K562 (cell line): Measurements from ENCODE around the gene LLGL1. TPM values are rescaled to one million over a fixed set of nuclear protein-coding genes. Genes with fewer than 3 reads are reported as not detected.

Experiments used
- ATAC-seq: fragments of 200-7000 bp; cut with Tn5 transposase; 3 replicates; pipeline ENCODE4 v1.9.1; 2020; ENCODE audit warnings: moderate library complexity
- BruUV-seq: library from RNA; stranded (reverse); fragments of 400-500 nt; replicated peaks from 2 replicates; lab custom pipeline; 2021; lab: Mats Ljungman, UMichigan
- CTCF ChIA-PET: fragments of 300-600 bp; formaldehyde crosslinking; extraction: SDS; loops from one replicate; lab custom pipeline; 2021; ENCODE audit warnings: low intra/inter-chr PET ratio; lab: Yijun Ruan, JAX
- POLR2A ChIA-PET: fragments of 300-600, 350-650 bp; sonication (Branson Sonifier 250); formaldehyde crosslinking; extraction: SDS; loops from one replicate; lab custom pipeline; 2021; ENCODE audit warnings: antibody characterized with exemption, inconsistent platforms; lab: Yijun Ruan, JAX
- DNase-seq, 4 experiments: peaks; one replicate each; pipeline versions ENCODE4 v3.0.0 to v3.0.0-alpha.2; 2011 to 2018; ENCODE audit warnings: low spot score in 3 of 4, mixed read lengths in 3 of 4; ENCODE audit errors: extremely low read depth in 1 of 4
- FAIRE-seq: peaks from 2 replicates; lab custom pipeline; 2011; peaks lifted over from hg19 to GRCh38; lab: Jason Lieb, UNC
- H2AFZ ChIP-seq: 2 replicates; pipeline ENCODE4 v1.6.0; 2011; ENCODE audit warnings: low read depth, low read length, control low read depth, inconsistent platforms
- H3K27ac ChIP-seq: fragments of 200-600 bp; 3 replicates; pipeline ENCODE4 v1.8.0; 2011; ENCODE audit warnings: low read depth, mild to moderate bottlenecking, control low read depth, inconsistent platforms, low read length, moderate library complexity, mixed read lengths; ENCODE audit errors: extremely low read depth
- H3K27me3 ChIP-seq, 2 experiments: fragments of 300-600 bp in 1 of 2; 2 replicates in 1 of 2; 3 replicates in 1 of 2; pipeline versions ENCODE4 v1.6.0 to v1.8.0; 2011; ENCODE audit warnings: inconsistent platforms in 2 of 2, low read length in 2 of 2, mild to moderate bottlenecking in 1 of 2, mixed read lengths in 1 of 2, moderate library complexity in 1 of 2; ENCODE audit not compliant: control insufficient read depth in 2 of 2, insufficient read depth in 2 of 2
- H3K36me3 ChIP-seq: fragments of 300-600 bp; 3 replicates; pipeline ENCODE4 v1.8.0; 2011; ENCODE audit warnings: mild to moderate bottlenecking, low read length, inconsistent platforms; ENCODE audit not compliant: control insufficient read depth, insufficient read depth
- H3K4me1 ChIP-seq, 2 experiments: fragments of 200-600 bp in 1 of 2; replicated peaks in 1 of 2; 2 replicates in 1 of 2; 3 replicates in 1 of 2; pipeline versions ENCODE4 v1.5.1 to v1.8.0; 2011; ENCODE audit warnings: inconsistent platforms in 2 of 2, low read length in 2 of 2, mild to moderate bottlenecking in 1 of 2, mixed read lengths in 1 of 2, moderate library complexity in 1 of 2; ENCODE audit not compliant: control insufficient read depth in 2 of 2, insufficient read depth in 2 of 2
- H3K4me2 ChIP-seq: 2 replicates; pipeline ENCODE4 v1.6.1; 2011; ENCODE audit warnings: low read length, control low read depth, inconsistent platforms, mixed read lengths; ENCODE audit not compliant: insufficient read depth
- H3K4me3 ChIP-seq: fragments of 200-600 bp; sonication (generic), shearing (Covaris generic); 2 replicates; pipeline ENCODE4 v1.5.1; 2016; ENCODE audit warnings: control low read depth, inconsistent platforms
- H3K79me2 ChIP-seq: fragments of 200-600 bp; 3 replicates; pipeline ENCODE4 v1.8.0; 2011; ENCODE audit warnings: low read length, inconsistent platforms; ENCODE audit not compliant: control insufficient read depth, insufficient read depth
- H3K9ac ChIP-seq, 2 experiments: 2 replicates each; pipeline versions ENCODE4 v1.6.0 to v1.6.1; 2011; ENCODE audit warnings: low read depth in 2 of 2, low read length in 2 of 2, control low read depth in 1 of 2, inconsistent platforms in 1 of 2, mild to moderate bottlenecking in 1 of 2, mixed read lengths in 1 of 2; ENCODE audit not compliant: insufficient read depth in 1 of 2
- H3K9me1 ChIP-seq: one replicate; pipeline ENCODE4 v1.6.0; 2011; ENCODE audit warnings: inconsistent platforms, mild to moderate bottlenecking, low read length, moderate library complexity; ENCODE audit not compliant: control insufficient read depth, insufficient read depth
- H3K9me3 ChIP-seq: replicated peaks from 2 replicates; pipeline ENCODE4 v1.5.1; 2011; ENCODE audit warnings: low read depth, low read length, inconsistent platforms; ENCODE audit not compliant: control insufficient read depth, insufficient read depth
- H4K20me1 ChIP-seq: replicated peaks from 2 replicates; pipeline ENCODE4 v1.6.1; 2011; ENCODE audit warnings: low read length, inconsistent platforms, mixed read lengths; ENCODE audit not compliant: control insufficient read depth, insufficient read depth
- KAT7 ChIP-seq: sonication (generic); formaldehyde crosslinking; IDR thresholded peaks from 2 replicates; pipeline ENCODE4 v1.8.0; 2022; ENCODE audit warnings: missing genetic modification reagents, mild to moderate bottlenecking, borderline replicate concordance
- MYBL2 ChIP-seq, 2 experiments: fragments of 450-650 bp in 1 of 2; sonication (generic) in 1 of 2; formaldehyde crosslinking in 1 of 2; IDR thresholded peaks; 2 replicates each; pipeline versions ENCODE4 v1.6.1 to v1.8.1; 2017 to 2022; ENCODE audit warnings: borderline replicate concordance in 1 of 2, inconsistent platforms in 1 of 2, low read depth in 1 of 2, mild to moderate bottlenecking in 1 of 2, missing genetic modification reagents in 1 of 2, moderate library complexity in 1 of 2
- NFIC ChIP-seq: fragments of 450-650 bp; IDR thresholded peaks from 2 replicates; pipeline ENCODE4 v1.6.1; 2017; ENCODE audit warnings: mild to moderate bottlenecking, inconsistent platforms
- ZNF311 ChIP-seq: fragments of 250-450 bp; sonication (Bioruptor Pico); IDR thresholded peaks from 2 replicates; pipeline ENCODE4 v1.4.0; 2020; ENCODE audit warnings: mild to moderate bottlenecking, moderate library complexity
- ZNF830 ChIP-seq: fragments of 250-450 bp; sonication (Bioruptor Pico); IDR thresholded peaks from 2 replicates; pipeline ENCODE4 v1.5.0; 2021; ENCODE audit warnings: mild to moderate bottlenecking
- WGBS: fragments of 100-300 bp; shearing (Covaris generic); methylation state at CpG from one replicate; pipeline ENCODE4 v1.1.6; 2016; ENCODE audit warnings: low coverage, mixed read lengths; ENCODE audit not compliant: insufficient coverage; ENCODE audit errors: missing lambda C conversion rate; 5-methylcytosine and 5-hydroxymethylcytosine counted together
- in situ Hi-C: fragments of 300-500 bp; cut with MboI; formaldehyde crosslinking; loops from 4 replicates; pipeline ENCODE4 v1.15.0; 2018; ENCODE audit warnings: inconsistent platforms, mixed read lengths
- intact Hi-C: fragments of 100-400 bp; cut with micrococcal nuclease; formaldehyde crosslinking; loops from 2 replicates; pipeline ENCODE4 v1.14.2; 2022
- polyA plus RNA-seq, 8 experiments: library from polyadenylated mRNA; depleted of rRNA in 4 of 8; stranded (reverse) in 5 of 8; unstranded in 3 of 8; fragments of >200 nt; fragmentation: Nextera tagmentation in 2 of 8; fragmentation: Illumina TruSeq in 1 of 8; extraction: Ambion mirVana in 2 of 8; extraction: Trizol in 1 of 8; gene quantifications; 2 replicates each; pipeline versions ENCODE4 v1.2.1 to v1.2.3, GENCODE V29; 2011 to 2014; ENCODE audit warnings: inconsistent platforms in 1 of 8, missing spikeins in 1 of 8
- total RNA-seq, 7 experiments: library from RNA; depleted of rRNA in 6 of 7; stranded (reverse); fragments of >200 nt in 6 of 7; fragmentation: Illumina TruSeq in 2 of 7; extraction: Trizol in 2 of 7; gene quantifications; 2 replicates each; pipeline versions ENCODE4 v1.2.1 to v1.2.3, GENCODE V29; 2011 to 2021; ENCODE audit warnings: low replicate concordance in 1 of 7
- TF ChIP-seq, protein P1 (sequence below), 3 experiments: IDR thresholded peaks in 2 of 3; conservative IDR thresholded peaks in 1 of 3; 2 replicates each; pipeline ENCODE4 v1.5.1; 2011 to 2012; ENCODE audit warnings: low read length in 3 of 3, mild to moderate bottlenecking in 3 of 3, control low read depth in 2 of 3, improper control_type of control experiment in 1 of 3, inconsistent platforms in 1 of 3, low read depth in 1 of 3, mixed read lengths in 1 of 3, moderate library complexity in 1 of 3; ENCODE audit not compliant: insufficient read depth in 2 of 3

LLGL1 gene
- total and polyA plus RNA-seq, 9 of the 15 experiments (the other 6 are each of a cell fraction or from before 2014, with no cell fraction given): 0.11 to 12.9 (median 5.3) TPM; not detected in 1

DNA sequence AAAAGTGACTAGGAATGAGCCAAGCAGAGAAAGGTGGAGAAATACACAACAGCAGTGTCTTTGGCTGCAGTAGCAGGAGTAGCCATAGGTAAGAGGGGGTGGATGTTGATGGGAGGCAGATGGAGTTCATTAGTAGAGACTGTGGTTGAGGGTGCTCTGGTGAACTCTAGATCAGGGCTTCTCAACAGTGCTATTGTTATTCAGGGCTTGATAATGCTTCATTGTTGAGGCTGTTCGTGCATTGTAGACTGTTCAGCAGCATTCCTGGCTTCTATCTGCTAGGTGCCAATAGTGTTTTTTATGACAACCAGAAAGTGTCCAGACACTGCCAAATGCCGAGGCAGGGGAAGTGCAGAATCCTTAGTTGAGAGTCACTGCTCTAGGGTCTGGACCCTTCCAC, 38.2 kb upstream of the LLGL1 start:
- intact Hi-C loops: loop anchor here (2.0 kb wide), 1 partner anchor 46 kb away; no protein-coding TSS in a partner anchor
- Histone ChIP-seq H3K27me3 (no peaks in the 10 kb centered on the region), H2AFZ (no peak overlapping the region), H3K4me3 (peak overlapping the region; percentile 69), H3K36me3 (peaks cover 63% of the 10 kb centered on the region; the same call in 2 of the 3 replicates), H4K20me1 (peaks cover 51% of the 10 kb centered on the region), H3K79me2 (peaks cover 86% of the 10 kb centered on the region), H3K9ac (peak overlapping the region; percentile 27 to 94; a peak in 2 of 4 replicates), H3K4me1 (peaks cover 26 to 36% of the 10 kb centered on the region in 2 experiments; a peak in 4 of 5 replicates), H3K4me2 (peak overlapping the region; percentile 95), H3K9me3 (no peaks in the 10 kb centered on the region), H3K9me1 (no peaks in the 10 kb centered on the region), H3K27ac (peak overlapping the region; percentile 53; the same call in 2 of the 3 replicates)
- DNase-seq: no peak
- no TSS peak for BruUV-seq
- TF ChIP-seq ZNF311 (CRISPR knock-in tag) (no peak), MYBL2 (IDR thresholded peaks at IDR 0.05; ENCODE audit: low read depth) (no peak), MYBL2 (CRISPR knock-in tag; IDR thresholded peaks at IDR 0.05; ENCODE audit: borderline replicate concordance) (no peak), KAT7 (CRISPR knock-in tag) (0 out of 2 replicates have a peak, but pooled peaks have one; percentile 38), NFIC (no peak), ZNF830 (CRISPR knock-in tag) (no peak)
- TF ChIP-seq, protein P1, sequence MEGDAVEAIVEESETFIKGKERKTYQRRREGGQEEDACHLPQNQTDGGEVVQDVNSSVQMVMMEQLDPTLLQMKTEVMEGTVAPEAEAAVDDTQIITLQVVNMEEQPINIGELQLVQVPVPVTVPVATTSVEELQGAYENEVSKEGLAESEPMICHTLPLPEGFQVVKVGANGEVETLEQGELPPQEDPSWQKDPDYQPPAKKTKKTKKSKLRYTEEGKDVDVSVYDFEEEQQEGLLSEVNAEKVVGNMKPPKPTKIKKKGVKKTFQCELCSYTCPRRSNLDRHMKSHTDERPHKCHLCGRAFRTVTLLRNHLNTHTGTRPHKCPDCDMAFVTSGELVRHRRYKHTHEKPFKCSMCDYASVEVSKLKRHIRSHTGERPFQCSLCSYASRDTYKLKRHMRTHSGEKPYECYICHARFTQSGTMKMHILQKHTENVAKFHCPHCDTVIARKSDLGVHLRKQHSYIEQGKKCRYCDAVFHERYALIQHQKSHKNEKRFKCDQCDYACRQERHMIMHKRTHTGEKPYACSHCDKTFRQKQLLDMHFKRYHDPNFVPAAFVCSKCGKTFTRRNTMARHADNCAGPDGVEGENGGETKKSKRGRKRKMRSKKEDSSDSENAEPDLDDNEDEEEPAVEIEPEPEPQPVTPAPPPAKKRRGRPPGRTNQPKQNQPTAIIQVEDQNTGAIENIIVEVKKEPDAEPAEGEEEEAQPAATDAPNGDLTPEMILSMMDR (IDR thresholded peaks at IDR 0.05 in 2 of 3, conservative IDR thresholded peaks at IDR 0.05 in 1 of 3; ENCODE audit: insufficient read depth in 2 of 3, low read depth in 1 of 3, low read length in 3 of 3): no peak
- peak; percentile 40 for FAIRE-seq
- in situ Hi-C loops: no loop called here
- ChIA-PET POLR2A (interaction anchor here (0.7 kb wide), 1 partner anchor 795 kb away, joined by 3 read pairs; no protein-coding TSS in a partner anchor), CTCF (no interaction called here)
- ATAC-seq: no peak
- WGBS: 33% methylated on average over 2 of the region's 2 CpGs
